ENCODE measurements around the gene DOCK10. TPM values are rescaled to one million over a fixed set of nuclear protein-coding genes. Genes with fewer than 3 reads are reported as not detected.

Gene DOCK10
- total and polyA plus RNA-seq, 2 donors (not counting 1 experiment from before 2014, with no cell fraction given), result 49.5 to 139 TPM

GRCh38 chr2:224938651-224939182, 103.6 kb downstream of the DOCK10 start:
- Histone ChIP-seq H3K4me2 (replicated peaks; ENCODE audit: low read depth, low read length, poor library complexity, severe bottlenecking) (peak overlapping the region; percentile 63), H3K9me3 (ENCODE audit: control extremely low read depth in 1 of 3, control insufficient read depth in 2 of 3, insufficient read depth in 1 of 3, low read length in 2 of 3) (no peaks in the 10 kb centered on the region), H3K27me3 (replicated peaks in 1 of 4; ENCODE audit: control extremely low read depth in 1 of 4, control insufficient read depth in 3 of 4, insufficient read depth in 4 of 4, low read length in 3 of 4) (no peaks in the 10 kb centered on the region), H4K20me1 (ENCODE audit: control insufficient read depth, insufficient read depth, low read length, poor library complexity, severe bottlenecking) (no peaks in the 10 kb centered on the region), H3K9ac (ENCODE audit: low read length) (peak overlapping the region; percentile 8), H3K79me2 (ENCODE audit: control insufficient read depth, insufficient read depth, low read length) (peaks cover 92% of the 10 kb centered on the region), H3K4me1 (ENCODE audit: control insufficient read depth in 2 of 2, insufficient read depth in 2 of 2, low read length in 2 of 2) (peaks cover 52 to 61% of the 10 kb centered on the region in 2 donors), H2AFZ (ENCODE audit: insufficient read depth, low read depth, low read length, poor library complexity, severe bottlenecking) (peak overlapping the region; percentile 17), H3K4me3 (ENCODE audit: control extremely low read depth in 1 of 5, extremely low read depth in 1 of 5, insufficient read depth in 1 of 5, low read depth in 2 of 5, low read length in 4 of 5) (peak overlapping the region in 1 of 5 experiments; percentile 26), H3K36me3 (replicated peaks in 1 of 2; ENCODE audit: control extremely low read depth in 1 of 2, control insufficient read depth in 1 of 2, extremely low read depth in 1 of 2, insufficient read depth in 2 of 2, low read length in 1 of 2) (no peaks in the 10 kb centered on the region), H3K27ac (ENCODE audit: low read length in 2 of 2) (peak overlapping the region; percentile 60 to 80)
- ChIA-PET POLR2A (interaction anchor here (1.2 to 2.2 kb wide), 4 partner anchors 9 to 31 kb away, joined by 3 to 9 read pairs (median 6); no protein-coding TSS in a partner anchor), CTCF (interaction anchor here (0.9 to 2.0 kb wide), 6 partner anchors 8 to 63 kb away, joined by 3 to 13 read pairs (median 5); no protein-coding TSS in a partner anchor)
- ATAC-seq (ENCODE audit: low read depth) (peak; percentile 50), DNase-seq (peak; percentile 45)
- Mint-ChIP-seq H3K4me3 (peak overlapping the region; percentile 70), H3K9me3 (ENCODE audit: insufficient read depth) (no peaks in the 10 kb centered on the region), H3K27me3 (no peaks in the 10 kb centered on the region), H3K4me1 (peaks cover 80% of the 10 kb centered on the region), H3K27ac (peak overlapping the region; percentile 91)
- intact Hi-C loops (cut with micrococcal nuclease), result loop anchor here (1.0 to 10.0 kb wide), 7 partner anchors 9 to 1856 kb away; partner anchors contain the start of gene IRS1
- no peak for TF ChIP-seq CTCF (IDR thresholded peaks at IDR 0.05)
- no peak for TF ChIP-seq EZH2 (IDR thresholded peaks at IDR 0.05; ENCODE audit: borderline replicate concordance, insufficient read depth, low read depth, low read length, poor library complexity, severe bottlenecking)
- 7% methylated on average over 4 of the region's 6 CpGs for WGBS (ENCODE audit: insufficient coverage)

- peak; percentile 69 for ATAC-seq (ENCODE audit: low read depth)
- intact Hi-C loops (cut with micrococcal nuclease), result loop anchor here (1.0 to 10.0 kb wide), 6 partner anchors 12 to 1857 kb away; partner anchors contain the start of gene IRS1
- no peaks in the 10 kb centered on the region for H3K9me3 ChIP-seq (ENCODE audit: control extremely low read depth in 1 of 3, control insufficient read depth in 2 of 3, insufficient read depth in 1 of 3, low read length in 2 of 3)
- H3K9me3 Mint-ChIP-seq (ENCODE audit: insufficient read depth), result no peaks in the 10 kb centered on the region
- peak overlapping the region; percentile 63 for H3K4me2 ChIP-seq (replicated peaks; ENCODE audit: low read depth, low read length, poor library complexity, severe bottlenecking)
- peak overlapping the region in 1 of 5 experiments; percentile 26 for H3K4me3 ChIP-seq (ENCODE audit: control extremely low read depth in 1 of 5, extremely low read depth in 1 of 5, insufficient read depth in 1 of 5, low read depth in 2 of 5, low read length in 4 of 5)
- no peaks in the 10 kb centered on the region for H3K27me3 ChIP-seq (replicated peaks in 1 of 4; ENCODE audit: control extremely low read depth in 1 of 4, control insufficient read depth in 3 of 4, insufficient read depth in 4 of 4, low read length in 3 of 4)
- no peaks in the 10 kb centered on the region for H4K20me1 ChIP-seq (ENCODE audit: control insufficient read depth, insufficient read depth, low read length, poor library complexity, severe bottlenecking)
- peaks cover 81% of the 10 kb centered on the region for H3K4me1 Mint-ChIP-seq
- no peaks in the 10 kb centered on the region for H3K27me3 Mint-ChIP-seq
- ChIA-PET POLR2A (interaction anchor here (1.0 to 2.2 kb wide), 3 partner anchors 9 to 32 kb away, joined by 3 to 7 read pairs (median 4); no protein-coding TSS in a partner anchor), CTCF (interaction anchor here (0.9 to 3.7 kb wide), 8 partner anchors 9 to 66 kb away, joined by 3 to 32 read pairs (median 5); no protein-coding TSS in a partner anchor)
- peaks cover 50 to 59% of the 10 kb centered on the region in 2 donors for H3K4me1 ChIP-seq (ENCODE audit: control insufficient read depth in 2 of 2, insufficient read depth in 2 of 2, low read length in 2 of 2)
- DNase-seq, result peak; percentile 80
- H3K27ac ChIP-seq (ENCODE audit: low read length in 2 of 2), result peak overlapping the region; percentile 60 to 80
- peaks cover 90% of the 10 kb centered on the region for H3K79me2 ChIP-seq (ENCODE audit: control insufficient read depth, insufficient read depth, low read length)
- H3K9ac ChIP-seq (ENCODE audit: low read length), result peak overlapping the region; percentile 8
- no peak overlapping the region for H2AFZ ChIP-seq (ENCODE audit: insufficient read depth, low read depth, low read length, poor library complexity, severe bottlenecking)
- peak overlapping the region; percentile 91 for H3K27ac Mint-ChIP-seq
- peak overlapping the region; percentile 70 for H3K4me3 Mint-ChIP-seq
- H3K36me3 ChIP-seq (replicated peaks in 1 of 2; ENCODE audit: control extremely low read depth in 1 of 2, control insufficient read depth in 1 of 2, extremely low read depth in 1 of 2, insufficient read depth in 2 of 2, low read length in 1 of 2), result no peaks in the 10 kb centered on the region
- 3% methylated on average over 3 of the region's 5 CpGs for WGBS (ENCODE audit: insufficient coverage)
- TF ChIP-seq EZH2 (IDR thresholded peaks at IDR 0.05; ENCODE audit: borderline replicate concordance, insufficient read depth, low read depth, low read length, poor library complexity, severe bottlenecking) (no peak), CTCF (IDR thresholded peaks at IDR 0.05) (no peak)
Observed at GRCh38 chr2:224937887-224938286, 104.4 kb downstream of the DOCK10 start.
